ENCODE results near the gene CMTM8. TPM values are rescaled to one million over a fixed set of nuclear protein-coding genes. Genes with fewer than 3 reads are reported as not detected.

CMTM8 gene
- total RNA-seq, 2 experiments from 2014 or later = 6.4 to 6.9 TPM

- TF ChIP-seq CTCF (IDR thresholded peaks at IDR 0.05) = no peak
- CTCF ChIA-PET = interaction anchor here (0.6 to 2.0 kb wide), 2 partner anchors 100 to 271 kb away, joined by 4 to 7 read pairs; no protein-coding TSS in a partner anchor
- Mint-ChIP-seq H3K9me3 (no peaks in the 10 kb centered on the region), H3K27ac (no peak overlapping the region), H3K27me3 (no peaks in the 10 kb centered on the region), H3K36me3 (ENCODE audit: low read depth) (no peaks in the 10 kb centered on the region), H3K4me3 (no peak overlapping the region), H3K4me1 (ENCODE audit: low read depth) (peaks cover 17% of the 10 kb centered on the region)
- ATAC-seq (no peak), DNase-seq (no peak)
- POLR2A ChIA-PET = no interaction called here
- intact Hi-C loops (cut with micrococcal nuclease) = no loop called here
These were observed 129.0 kb downstream of the CMTM8 start for GRCh38 chr3:32367442-32367841.

- ChIA-PET POLR2A (interaction anchor here (0.6 to 1.9 kb wide), 8 partner anchors 8 to 173 kb away, joined by 3 to 8 read pairs (median 6); partner anchors contain the start of genes CMTM6 and CMTM7), CTCF (interaction anchor here (1.0 to 10.4 kb wide), 12 partner anchors 11 to 195 kb away, joined by 3 to 149 read pairs (median 4); partner anchors contain the start of gene CMTM7)
- intact Hi-C loops (cut with micrococcal nuclease) = no loop called here
- peaks cover 24% of the 10 kb centered on the region for H3K4me1 Mint-ChIP-seq (ENCODE audit: low read depth)
- peak overlapping the region; percentile 11 for H3K4me3 Mint-ChIP-seq
- H3K27ac Mint-ChIP-seq = peak overlapping the region; percentile 84
- H3K36me3 Mint-ChIP-seq (ENCODE audit: low read depth) = no peaks in the 10 kb centered on the region
- no peaks in the 10 kb centered on the region for H3K27me3 Mint-ChIP-seq
- TF ChIP-seq CTCF (IDR thresholded peaks at IDR 0.05) = no peak
- peak; percentile 56 for ATAC-seq
- no peak for DNase-seq
- H3K9me3 Mint-ChIP-seq = no peaks in the 10 kb centered on the region
These were observed 133.2 kb downstream of the CMTM8 start for GRCh38 chr3:32371461-32372212.

- peak; percentile 18 for ATAC-seq
- DNase-seq = no peak
- POLR2A ChIA-PET = interaction anchor here (1.0 to 1.9 kb wide), 7 partner anchors 9 to 130 kb away, joined by 3 to 8 read pairs (median 6); partner anchors contain the start of genes CMTM6 and CMTM7
- Mint-ChIP-seq H3K4me3 (peak overlapping the region; percentile 11), H3K27me3 (no peaks in the 10 kb centered on the region), H3K9me3 (no peaks in the 10 kb centered on the region), H3K36me3 (ENCODE audit: low read depth) (no peaks in the 10 kb centered on the region), H3K27ac (peak overlapping the region; percentile 84), H3K4me1 (ENCODE audit: low read depth) (peaks cover 24% of the 10 kb centered on the region)
- CTCF ChIA-PET = interaction anchor here (1.1 to 10.4 kb wide), 11 partner anchors 18 to 196 kb away, joined by 3 to 149 read pairs (median 7); partner anchors contain the start of gene CMTM7
- TF ChIP-seq CTCF (IDR thresholded peaks at IDR 0.05) = no peak
- intact Hi-C loops (cut with micrococcal nuclease) = no loop called here
These were observed 133.7 kb downstream of the CMTM8 start for GRCh38 chr3:32372213-32372490.

- Mint-ChIP-seq H3K4me3 (no peak overlapping the region), H3K27ac (no peak overlapping the region), H3K4me1 (ENCODE audit: low read depth) (peaks cover 24% of the 10 kb centered on the region), H3K9me3 (no peaks in the 10 kb centered on the region), H3K36me3 (ENCODE audit: low read depth) (no peaks in the 10 kb centered on the region), H3K27me3 (no peaks in the 10 kb centered on the region)
- DNase-seq (no peak), ATAC-seq (no peak)
- TF ChIP-seq CTCF (IDR thresholded peaks at IDR 0.05) = no peak
- ChIA-PET CTCF (interaction anchor here (1.7 to 10.4 kb wide), 10 partner anchors 8 to 197 kb away, joined by 4 to 149 read pairs (median 20); partner anchors contain the start of gene CMTM7), POLR2A (no interaction called here)
- intact Hi-C loops (cut with micrococcal nuclease) = no loop called here
These were observed 134.8 kb downstream of the CMTM8 start for GRCh38 chr3:32373276-32373675.

- no peak overlapping the region for H3K27ac Mint-ChIP-seq
- H3K36me3 Mint-ChIP-seq (ENCODE audit: low read depth) = no peaks in the 10 kb centered on the region
- intact Hi-C loops (cut with micrococcal nuclease) = loop anchor here (2.0 kb wide), 1 partner anchor 21 kb away; no protein-coding TSS in a partner anchor
- ATAC-seq (no peak), DNase-seq (no peak)
- peaks cover 24% of the 10 kb centered on the region for H3K4me1 Mint-ChIP-seq (ENCODE audit: low read depth)
- POLR2A ChIA-PET = no interaction called here
- no peak for TF ChIP-seq CTCF (IDR thresholded peaks at IDR 0.05)
- no peaks in the 10 kb centered on the region for H3K9me3 Mint-ChIP-seq
- CTCF ChIA-PET = interaction anchor here (1.2 to 10.4 kb wide), 22 partner anchors 9 to 197 kb away, joined by 3 to 149 read pairs (median 12); partner anchors contain the start of gene CMTM7
- H3K27me3 Mint-ChIP-seq = no peaks in the 10 kb centered on the region
- no peak overlapping the region for H3K4me3 Mint-ChIP-seq
These were observed 135.4 kb downstream of the CMTM8 start for GRCh38 chr3:32373844-32374243.
